Measurements from ENCODE around the gene LRRC75A. TPM values are rescaled to one million over a fixed set of nuclear protein-coding genes. Genes with fewer than 3 reads are reported as not detected.

LRRC75A gene
- total RNA-seq, 1 experiment from 2014 or later, result 10.1 TPM

GRCh38 chr17:16466407-16466806 lies 25.6 kb downstream of the LRRC75A start:
- Histone ChIP-seq H3K18ac (ENCODE audit: insufficient read length, low read depth, low read length) (no peak overlapping the region), H3K14ac (ENCODE audit: insufficient read depth, low read length) (no peak overlapping the region), H3K56ac (ENCODE audit: insufficient read length, low read depth, low read length) (no peak overlapping the region), H3K23me2 (ENCODE audit: insufficient read length, low read depth, low read length, poor library complexity, severe bottlenecking) (no peaks in the 10 kb centered on the region), H3K23ac (ENCODE audit: insufficient read length, low read depth, low read length) (no peak overlapping the region), H2BK12ac (ENCODE audit: insufficient read length, low read depth, low read length) (no peak overlapping the region), H4K8ac (replicated peaks; ENCODE audit: insufficient read length, low read depth, low read length) (no peak overlapping the region), H3K79me2 (ENCODE audit: insufficient read depth, low read length) (no peaks in the 10 kb centered on the region), H4K5ac (ENCODE audit: insufficient read length, low read depth, low read length) (no peak overlapping the region), H2BK15ac (ENCODE audit: low read depth, low read length) (no peak overlapping the region), H4K20me1 (ENCODE audit: control insufficient read depth, insufficient read depth, insufficient read length) (no peaks in the 10 kb centered on the region), H3K4me1 (ENCODE audit: insufficient read depth, low read length) (no peaks in the 10 kb centered on the region), H3K9me3 (ENCODE audit: control insufficient read depth, low read depth, low read length) (no peaks in the 10 kb centered on the region), H2BK20ac (ENCODE audit: low read depth, low read length, poor library complexity, severe bottlenecking) (no peak overlapping the region), H3K79me1 (ENCODE audit: insufficient read depth, low read depth, low read length, poor library complexity, severe bottlenecking) (no peaks in the 10 kb centered on the region), H3K4ac (ENCODE audit: low read depth, low read length) (no peak overlapping the region), H2AK5ac (ENCODE audit: insufficient read length, low read length) (no peak overlapping the region), H4K91ac (ENCODE audit: insufficient read length, low read depth, low read length) (no peak overlapping the region), H2AFZ (ENCODE audit: low read length) (no peak overlapping the region), H3K27me3 (ENCODE audit: insufficient read depth, low read length) (no peaks in the 10 kb centered on the region), H3K9ac (ENCODE audit: extremely low read depth, insufficient read length, low read length) (no peak overlapping the region), H3T11ph (ENCODE audit: low read length) (no peak overlapping the region), H2BK120ac (ENCODE audit: low read depth, low read length, poor library complexity, severe bottlenecking) (no peak overlapping the region), H3K27ac (ENCODE audit: insufficient read length, low read depth, low read length) (no peak overlapping the region), H2BK5ac (ENCODE audit: insufficient read length, low read length) (no peak overlapping the region), H3K4me2 (ENCODE audit: insufficient read depth, insufficient read length, low read length) (no peak overlapping the region)
- H3K27me3 Mint-ChIP-seq (ENCODE audit: low read depth), result no peaks in the 10 kb centered on the region
- no peak for TF ChIP-seq CTCF (conservative IDR thresholded peaks at IDR 0.05)
- no peak overlapping the region for H3K4me3 Mint-ChIP-seq
- no peak for DNase-seq
- H3K36me3 Mint-ChIP-seq (ENCODE audit: insufficient read depth in 1 of 3, low read depth in 3 of 3), result peaks cover 0 to 7% (median 6%) of the 10 kb centered on the region in 3 experiments; a peak in 5 of 7 replicates
- H3K9me3 Mint-ChIP-seq, result no peaks in the 10 kb centered on the region
- H3K4me1 Mint-ChIP-seq, result peaks cover 23 to 40% of the 10 kb centered on the region in 2 experiments
- no CpG with 5 or more reads among the region's 9 CpGs for WGBS (ENCODE audit: extremely low coverage, insufficient read length, low lambda C conversion rate)
- H3K27ac Mint-ChIP-seq, result no peak overlapping the region
